Measurements from ENCODE around the gene FLYWCH2. TPM values are rescaled to one million over a fixed set of nuclear protein-coding genes. Genes with fewer than 3 reads are reported as not detected.

Gene FLYWCH2
- total and polyA plus RNA-seq, 2 of the 4 experiments (the other 2 are of a cell fraction) = 42.3 to 66.3 TPM

DNA sequence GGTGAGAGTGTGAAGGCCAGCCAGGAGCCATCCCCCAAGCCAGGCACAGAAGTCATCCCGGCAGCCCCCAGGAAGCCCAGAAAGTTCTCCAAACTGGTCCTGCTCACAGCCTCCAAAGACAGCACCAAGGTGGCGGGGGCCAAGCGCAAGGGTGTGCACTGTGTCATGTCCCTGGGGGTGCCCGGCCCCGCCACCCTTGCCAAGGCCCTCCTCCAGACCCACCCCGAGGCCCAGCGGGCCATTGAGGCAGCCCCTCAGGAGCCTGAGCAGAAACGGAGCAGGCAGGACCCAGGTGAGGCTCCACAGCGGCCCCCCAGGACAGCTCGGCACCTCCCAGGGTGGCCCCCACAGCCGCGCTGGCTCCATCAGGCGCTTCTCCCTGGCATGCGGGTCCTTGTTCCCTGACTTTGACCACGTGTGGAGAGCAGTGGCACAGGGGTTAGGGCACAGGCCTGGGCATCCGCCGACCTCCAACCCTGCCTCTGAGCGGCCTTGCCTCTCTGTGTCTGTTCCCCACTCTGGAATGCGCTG lies 13.5 kb downstream of the FLYWCH2 start:
- no peak for TF ChIP-seq POLR2A (IDR thresholded peaks at IDR 0.05; ENCODE audit: low read depth, low read length)
- no peak for TF ChIP-seq MAZ (IDR thresholded peaks at IDR 0.05; ENCODE audit: borderline replicate concordance, low read depth, low read length)
- TF ChIP-seq RCOR1 (IDR thresholded peaks at IDR 0.05; ENCODE audit: insufficient replicate concordance, low read length) = no peak
- TF ChIP-seq FOS (IDR thresholded peaks at IDR 0.05; ENCODE audit: low read depth, low read length) = no peak
- TF ChIP-seq BHLHE40 (IDR thresholded peaks at IDR 0.05; ENCODE audit: low read depth, low read length) = no peak
- TF ChIP-seq NFE2L2 (IDR thresholded peaks at IDR 0.05; ENCODE audit: low read depth, low read length) = no peak
- no peak for TF ChIP-seq ELK1 (IDR thresholded peaks at IDR 0.05; ENCODE audit: borderline replicate concordance, low read depth, low read length)
- TF ChIP-seq CTCF (conservative IDR thresholded peaks at IDR 0.05; ENCODE audit: low read depth, low read length) = no peak
- Histone ChIP-seq H2AFZ (replicated peaks; ENCODE audit: low read length, poor library complexity) (no peak overlapping the region), H3K56ac (ENCODE audit: extremely low read depth, insufficient read depth, low read length) (no peak overlapping the region), H4K8ac (ENCODE audit: low read depth in 2 of 2, low read length in 2 of 2) (no peak overlapping the region), H3K27me3 (ENCODE audit: control insufficient read depth, insufficient read depth, low read length) (no peaks in the 10 kb centered on the region), H4K91ac (ENCODE audit: insufficient read depth, low read depth, low read length) (no peak overlapping the region), H2BK120ac (ENCODE audit: low read depth, low read length) (no peak overlapping the region), H2BK15ac (ENCODE audit: low read depth, low read length) (no peak overlapping the region), H4K20me1 (ENCODE audit: insufficient read depth, low read length) (peaks cover 10% of the 10 kb centered on the region; the same call in 1 of the 2 replicates), H2BK5ac (ENCODE audit: low read depth, low read length, poor library complexity, severe bottlenecking) (no peak overlapping the region), H2BK20ac (ENCODE audit: low read depth, low read length) (no peak overlapping the region), H3K9me1 (ENCODE audit: insufficient read depth, low read length) (peaks cover 7% of the 10 kb centered on the region), H3K23ac (ENCODE audit: low read depth, low read length) (no peak overlapping the region), H2AK9ac (replicated peaks; ENCODE audit: low read depth, low read length, poor library complexity) (peak overlapping the region; percentile 55), H3K27ac (ENCODE audit: insufficient read depth, low read length) (no peak overlapping the region), H3K4ac (ENCODE audit: low read depth, low read length) (no peak overlapping the region), H2AK5ac (ENCODE audit: low read depth, low read length) (no peak overlapping the region), H3K18ac (ENCODE audit: low read depth, low read length) (no peak overlapping the region), H3K4me3 (ENCODE audit: insufficient read depth, low read depth, low read length) (no peak overlapping the region), H3K9ac (ENCODE audit: low read depth, low read length) (no peak overlapping the region), H3K14ac (replicated peaks; ENCODE audit: low read depth, low read length) (no peak overlapping the region), H3K36me3 (ENCODE audit: control insufficient read depth, insufficient read depth, low read length) (peaks cover 34% of the 10 kb centered on the region), H3K79me1 (ENCODE audit: low read depth in 1 of 2, low read length in 2 of 2) (peaks cover 6 to 23% of the 10 kb centered on the region in 2 experiments), H3K4me1 (ENCODE audit: control insufficient read depth, insufficient read depth, low read length) (peaks cover 6% of the 10 kb centered on the region), H3K4me2 (ENCODE audit: low read depth, low read length) (no peak overlapping the region), H3K9me3 (ENCODE audit: control insufficient read depth, insufficient read depth, low read length) (no peaks in the 10 kb centered on the region), H4K5ac (ENCODE audit: low read depth, low read length) (no peak overlapping the region)
- in situ Hi-C loops (cut with MboI; ENCODE audit: low sequenced_read_pairs) = no loop called here
- ChIA-PET CTCF (no interaction called here), POLR2A (ENCODE audit: unreplicated experiment) (no interaction called here)
- ATAC-seq (ENCODE audit: low read depth) = no peak
- intact Hi-C loops (cut with micrococcal nuclease) = no loop called here
- dilution Hi-C loops (cut with HindIII; ENCODE audit: low sequenced_read_pairs, unreplicated experiment) = no loop called here
- no TSS peak for BruUV-seq (replicated peaks)
- WGBS, 2 experiments (ENCODE audit: extremely low coverage in 2 of 2, insufficient read length in 1 of 2) = 100% methylated on average over 12 of the region's 19 CpGs; no CpG with 5 or more reads in 1 of the 2 experiments
- DNase-seq = no peak
